Measurements from ENCODE around the gene EFNB2.

- TF ChIP-seq POLR2A (IDR thresholded peaks at IDR 0.05; ENCODE audit: extremely low read depth, insufficient read length) (no peak), MAX (IDR thresholded peaks at IDR 0.05; ENCODE audit: low read depth, low read length) (no peak)
These were observed 63.4 kb downstream of the EFNB2 start for GRCh38 chr13:106471957-106472543.

Measured in NB4 (cell line).